22Rv1 (cell line): ENCODE data around the gene SLC36A1.

Source experiments
- ZFX ChIP-seq: fragments of 450-650 bp; IDR thresholded peaks from 2 replicates; pipeline ENCODE4 v1.6.1; 2017; ENCODE audit warnings: antibody characterized with exemption, borderline replicate concordance
- TF ChIP-seq, protein P1 (sequence below): fragments of 450-650 bp; IDR thresholded peaks from 2 replicates; pipeline ENCODE4 v1.5.1; 2017; ENCODE audit warnings: mild to moderate bottlenecking

DNA sequence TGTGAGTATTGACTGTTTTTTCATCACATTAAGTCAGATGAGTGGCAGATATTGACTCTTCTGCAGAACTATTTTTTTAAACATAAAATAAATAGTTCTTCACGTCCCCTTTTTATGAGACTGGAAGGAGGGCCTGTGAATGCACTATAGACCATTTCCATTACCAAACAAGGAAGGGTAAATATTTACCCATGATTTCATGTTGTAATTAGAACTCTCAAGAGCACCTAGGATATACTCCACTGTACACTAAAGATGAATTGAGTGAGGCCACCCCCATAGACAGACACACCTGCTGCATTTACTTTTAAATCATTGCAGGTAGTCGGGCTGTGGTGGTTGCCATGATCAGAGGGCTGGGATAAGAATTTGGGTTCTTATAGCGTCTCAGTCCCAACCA is 22.6 kb downstream of the SLC36A1 start:
- TF ChIP-seq, protein P1, sequence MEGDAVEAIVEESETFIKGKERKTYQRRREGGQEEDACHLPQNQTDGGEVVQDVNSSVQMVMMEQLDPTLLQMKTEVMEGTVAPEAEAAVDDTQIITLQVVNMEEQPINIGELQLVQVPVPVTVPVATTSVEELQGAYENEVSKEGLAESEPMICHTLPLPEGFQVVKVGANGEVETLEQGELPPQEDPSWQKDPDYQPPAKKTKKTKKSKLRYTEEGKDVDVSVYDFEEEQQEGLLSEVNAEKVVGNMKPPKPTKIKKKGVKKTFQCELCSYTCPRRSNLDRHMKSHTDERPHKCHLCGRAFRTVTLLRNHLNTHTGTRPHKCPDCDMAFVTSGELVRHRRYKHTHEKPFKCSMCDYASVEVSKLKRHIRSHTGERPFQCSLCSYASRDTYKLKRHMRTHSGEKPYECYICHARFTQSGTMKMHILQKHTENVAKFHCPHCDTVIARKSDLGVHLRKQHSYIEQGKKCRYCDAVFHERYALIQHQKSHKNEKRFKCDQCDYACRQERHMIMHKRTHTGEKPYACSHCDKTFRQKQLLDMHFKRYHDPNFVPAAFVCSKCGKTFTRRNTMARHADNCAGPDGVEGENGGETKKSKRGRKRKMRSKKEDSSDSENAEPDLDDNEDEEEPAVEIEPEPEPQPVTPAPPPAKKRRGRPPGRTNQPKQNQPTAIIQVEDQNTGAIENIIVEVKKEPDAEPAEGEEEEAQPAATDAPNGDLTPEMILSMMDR: no peak
- no peak for TF ChIP-seq ZFX
